ENCODE results near the gene OLFML2A. TPM values are rescaled to one million over a fixed set of nuclear protein-coding genes. Genes with fewer than 3 reads are reported as not detected.

Gene OLFML2A
- total and polyA plus RNA-seq, 3 experiments from 2014 or later = not detected

Other genes with a start within 250 kb of the OLFML2A start
- 1 to 10 TPM; 2.4 to 3.0 TPM for gene NR6A1, start 5.8 kb upstream of the OLFML2A start, total RNA-seq
- not detected for gene NR6A1, start 5.8 kb upstream of the OLFML2A start, polyA plus RNA-seq
- not detected for gene WDR38, start 76.3 kb downstream of the OLFML2A start, total RNA-seq
- gene WDR38, start 76.3 kb downstream of the OLFML2A start, polyA plus RNA-seq = not detected
- gene RPL35, start 84.8 kb downstream of the OLFML2A start, total RNA-seq = 1,000 to 10,000 TPM; 2,023 to 2,058 TPM
- gene RPL35, start 84.8 kb downstream of the OLFML2A start, polyA plus RNA-seq = 1,829 TPM
- gene ARPC5L, start 85.0 kb downstream of the OLFML2A start, total RNA-seq = 100 to 1,000 TPM; 116 to 120 TPM
- 118 TPM for gene ARPC5L, start 85.0 kb downstream of the OLFML2A start, polyA plus RNA-seq
- 10 to 100 TPM; 17.1 to 21.1 TPM for gene GOLGA1, start 163.9 kb downstream of the OLFML2A start, total RNA-seq
- 8.5 TPM for gene GOLGA1, start 163.9 kb downstream of the OLFML2A start, polyA plus RNA-seq

Measured in CD8-positive, alpha-beta memory T cell (primary cell).